ENCODE results near the gene FOXP1. TPM values are rescaled to one million over a fixed set of nuclear protein-coding genes. Genes with fewer than 3 reads are reported as not detected.
"Not testable (repeated sequence)": the region's sequence is repeated elsewhere in the genome, so short reads cannot be mapped to it uniquely, and the experiment has no call there.

The FOXP1 gene
- total RNA-seq, 2 donors from 2014 or later, result 59.7 to 65.4 TPM

DNA sequence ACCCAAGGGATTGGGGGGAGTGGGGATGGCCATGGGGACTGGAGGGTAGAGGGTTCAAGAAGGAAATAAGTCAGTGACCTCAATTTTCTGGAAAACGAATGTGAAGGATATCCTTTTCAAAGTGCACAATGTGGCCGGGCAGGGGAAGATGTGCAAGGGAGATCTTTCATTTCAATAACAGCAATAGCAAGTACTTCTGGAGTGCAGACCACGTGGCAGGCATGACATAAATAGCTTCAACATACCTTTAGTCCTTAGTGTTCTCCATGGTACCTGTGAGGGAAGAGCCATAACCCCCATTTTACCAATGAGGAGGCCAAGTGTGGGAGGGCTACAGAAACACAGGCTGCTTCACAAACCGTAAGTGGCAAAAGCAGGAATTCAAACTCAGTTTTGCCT, 138.7 kb downstream of the FOXP1 start:
- DNase-seq (ENCODE audit: low spot score) (no peak), ATAC-seq (no peak)
- Mint-ChIP-seq H3K27ac (peak overlapping the region; percentile 90), H3K4me1 (ENCODE audit: low read depth in 2 of 2) (peaks cover 58 to 69% of the 10 kb centered on the region in 2 donors), H3K4me3 (peak overlapping the region; percentile 82), H3K9me3 (no peaks in the 10 kb centered on the region), H3K27me3 (no peaks in the 10 kb centered on the region), H3K36me3 (no peaks in the 10 kb centered on the region)

DNA sequence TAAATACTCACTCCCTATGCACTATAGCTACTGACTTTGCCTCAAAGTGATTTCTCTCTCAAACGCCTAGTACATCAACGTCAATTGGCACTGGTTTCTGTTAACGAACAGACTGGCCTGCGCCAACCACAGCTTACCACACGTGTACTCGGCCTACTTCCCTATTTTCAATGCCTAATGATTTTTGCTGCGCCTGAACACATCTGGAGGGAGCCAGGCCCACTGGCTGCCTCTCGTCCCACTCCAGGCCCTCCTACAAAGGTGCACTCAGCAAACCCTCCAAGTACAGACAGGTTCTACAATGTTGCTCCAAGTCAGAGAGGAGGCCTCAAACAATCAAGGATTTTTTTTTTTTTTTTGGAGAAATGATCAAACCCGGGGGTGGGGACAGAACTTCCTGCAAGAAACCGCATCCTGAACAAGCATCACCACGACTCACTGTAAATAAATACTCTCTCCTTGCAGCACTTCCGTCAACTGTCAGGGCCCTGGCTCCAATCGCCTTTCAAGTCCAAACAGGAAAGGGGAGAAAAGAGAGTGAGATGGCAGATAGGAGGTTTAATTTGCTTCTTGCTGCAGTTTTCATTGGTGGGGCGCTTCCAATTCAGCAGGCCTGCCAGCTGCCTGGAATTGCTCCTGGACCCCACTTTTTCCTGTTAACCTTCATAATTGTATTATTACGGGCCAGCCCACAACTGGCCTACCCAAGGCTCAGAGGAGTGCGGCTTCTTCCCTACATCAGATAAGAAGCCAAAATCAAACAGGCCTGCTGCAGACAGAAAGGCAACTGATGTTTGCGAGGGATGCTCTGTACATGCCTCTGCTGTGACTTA, 139.3 kb downstream of the FOXP1 start:
- peak; percentile 77 for DNase-seq (ENCODE audit: low spot score)
- Mint-ChIP-seq H3K36me3 (no peaks in the 10 kb centered on the region), H3K4me3 (peak overlapping the region; percentile 82), H3K9me3 (no peaks in the 10 kb centered on the region), H3K4me1 (ENCODE audit: low read depth in 2 of 2) (peaks cover 62 to 74% of the 10 kb centered on the region in 2 donors), H3K27me3 (no peaks in the 10 kb centered on the region), H3K27ac (peak overlapping the region; percentile 90)
- ATAC-seq, result peak; percentile 87

DNA sequence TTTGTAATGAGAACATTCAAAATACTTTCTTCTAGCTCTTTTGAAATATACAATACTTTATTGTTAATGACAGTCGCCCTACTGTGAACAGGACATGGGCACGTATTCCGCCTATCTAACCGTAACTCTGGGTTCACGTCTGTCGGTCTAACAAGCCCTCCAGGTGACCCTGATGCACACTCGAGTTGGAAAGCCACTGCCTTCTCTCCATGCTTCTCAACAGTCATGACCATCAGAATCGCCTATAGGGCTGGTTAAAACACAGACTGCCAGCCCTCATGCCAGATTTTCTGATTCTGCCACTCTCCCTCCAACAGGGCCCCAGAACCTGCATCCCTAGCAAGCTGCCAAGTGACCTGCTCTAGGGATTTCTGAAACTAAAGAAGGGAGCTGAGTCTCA, 140.2 kb downstream of the FOXP1 start:
- DNase-seq (ENCODE audit: low spot score) (no peak), ATAC-seq (no peak)
- Mint-ChIP-seq H3K9me3 (no peaks in the 10 kb centered on the region), H3K4me3 (peak overlapping the region; percentile 82), H3K4me1 (ENCODE audit: low read depth in 2 of 2) (peaks cover 68 to 83% of the 10 kb centered on the region in 2 donors), H3K27ac (peak overlapping the region; percentile 90), H3K36me3 (no peaks in the 10 kb centered on the region), H3K27me3 (no peaks in the 10 kb centered on the region)

DNA sequence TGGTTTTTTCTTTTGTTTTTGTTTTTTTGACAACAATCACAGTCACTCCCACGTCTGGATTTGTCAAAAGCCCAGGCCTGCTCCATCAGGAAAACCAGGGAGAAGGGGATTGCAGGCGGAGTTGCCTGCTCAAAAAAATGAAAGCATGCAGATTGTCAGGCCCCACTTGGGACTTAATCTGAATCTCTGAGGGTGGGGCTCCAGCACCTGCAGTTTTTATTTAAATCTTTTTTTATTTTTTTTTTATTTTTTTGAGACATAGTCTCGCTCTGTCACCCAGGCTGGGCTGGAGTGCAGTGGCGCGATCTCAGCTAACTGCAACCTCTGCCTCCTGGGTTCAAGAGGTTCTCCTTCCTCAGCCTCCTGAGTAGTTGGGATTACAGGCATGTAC, 140.9 kb downstream of the FOXP1 start:
- DNase-seq (ENCODE audit: low spot score) (no peak), ATAC-seq (no peak)
- Mint-ChIP-seq H3K27ac (peak overlapping the region in 1 of 2 donors; percentile 74), H3K9me3 (no peaks in the 10 kb centered on the region), H3K27me3 (no peaks in the 10 kb centered on the region), H3K36me3 (no peaks in the 10 kb centered on the region), H3K4me3 (peak overlapping the region; percentile 34), H3K4me1 (ENCODE audit: low read depth in 2 of 2) (peaks cover 64 to 83% of the 10 kb centered on the region in 2 donors)

DNA sequence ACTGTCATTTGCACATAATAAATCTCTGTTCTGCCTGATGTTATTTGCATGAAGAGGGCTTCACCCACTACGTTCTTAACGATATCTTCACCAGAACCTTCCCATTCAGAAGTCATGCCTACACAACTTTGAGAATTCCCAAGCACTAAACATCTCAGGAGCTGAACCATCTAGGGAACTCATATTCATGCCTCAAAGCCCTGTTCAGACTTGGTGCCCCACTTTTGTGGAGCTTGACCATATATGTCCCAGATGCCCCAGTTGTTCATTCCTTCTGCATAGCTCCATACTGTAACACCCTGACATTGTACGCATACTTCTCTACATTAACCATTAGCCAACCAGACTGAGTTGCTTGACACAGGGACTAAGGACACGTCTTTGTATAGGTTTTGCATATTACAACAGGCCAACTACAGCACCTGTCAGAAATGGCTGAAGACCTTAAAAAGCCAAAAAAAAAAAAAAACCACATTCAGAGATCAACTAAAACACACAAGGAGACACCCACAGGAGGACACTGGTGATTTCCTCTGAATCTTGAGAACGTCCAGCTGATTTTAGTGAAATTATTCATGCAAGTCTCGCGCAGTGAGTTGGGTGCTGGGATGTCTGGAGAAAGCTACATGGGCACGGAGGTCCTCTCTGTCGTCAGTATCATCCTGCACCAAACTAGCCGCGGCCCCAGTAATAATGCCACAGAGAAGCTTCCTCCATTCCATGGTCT, 141.4 kb downstream of the FOXP1 start:
- Mint-ChIP-seq H3K27me3 (no peaks in the 10 kb centered on the region), H3K36me3 (no peaks in the 10 kb centered on the region), H3K4me1 (ENCODE audit: low read depth in 2 of 2) (peaks cover 66 to 80% of the 10 kb centered on the region in 2 donors), H3K27ac (peak overlapping the region; percentile 73 to 74), H3K4me3 (peak overlapping the region; percentile 34), H3K9me3 (no peaks in the 10 kb centered on the region)
- DNase-seq (ENCODE audit: low spot score) (no peak), ATAC-seq (no peak)

DNA sequence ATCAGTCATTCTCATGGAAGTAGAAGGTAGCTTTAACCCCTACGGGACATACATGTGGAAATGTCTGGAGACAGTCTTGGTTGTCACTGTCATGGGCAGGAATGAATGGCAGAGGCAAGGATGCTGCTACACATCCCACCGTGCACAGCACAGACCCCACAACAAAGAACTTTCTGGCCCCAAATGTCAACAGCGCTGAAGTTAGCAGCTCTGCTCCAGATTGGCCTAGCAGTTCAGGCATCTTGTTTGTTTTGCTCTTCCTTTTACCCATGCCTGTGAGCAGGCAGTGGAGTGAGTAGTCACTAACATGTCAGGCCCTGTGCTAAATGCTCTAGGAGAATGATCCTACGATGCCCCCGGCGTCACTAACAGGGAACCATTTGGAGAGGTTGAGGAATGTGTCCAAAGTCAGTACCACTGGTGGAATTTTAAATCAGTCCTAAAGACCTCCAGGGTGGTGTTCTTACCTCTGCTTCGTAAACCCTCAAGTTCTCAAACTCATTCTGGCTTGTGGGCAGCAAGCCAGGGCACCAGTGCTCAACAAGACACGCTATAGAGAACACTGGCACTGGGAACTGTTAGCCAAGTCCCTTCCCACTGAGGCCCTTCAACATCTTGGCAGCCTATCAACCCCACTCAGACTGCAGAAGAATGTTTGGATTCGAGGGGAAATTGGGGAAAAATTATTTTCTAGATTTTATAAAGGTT, 142.2 kb downstream of the FOXP1 start:
- Mint-ChIP-seq H3K4me3 (peak overlapping the region; percentile 34), H3K9me3 (no peaks in the 10 kb centered on the region), H3K27ac (peak overlapping the region; percentile 73 to 74), H3K4me1 (ENCODE audit: low read depth in 2 of 2) (peaks cover 62 to 73% of the 10 kb centered on the region in 2 donors), H3K36me3 (no peaks in the 10 kb centered on the region), H3K27me3 (no peaks in the 10 kb centered on the region)
- DNase-seq (ENCODE audit: low spot score) (no peak), ATAC-seq (no peak)

DNA sequence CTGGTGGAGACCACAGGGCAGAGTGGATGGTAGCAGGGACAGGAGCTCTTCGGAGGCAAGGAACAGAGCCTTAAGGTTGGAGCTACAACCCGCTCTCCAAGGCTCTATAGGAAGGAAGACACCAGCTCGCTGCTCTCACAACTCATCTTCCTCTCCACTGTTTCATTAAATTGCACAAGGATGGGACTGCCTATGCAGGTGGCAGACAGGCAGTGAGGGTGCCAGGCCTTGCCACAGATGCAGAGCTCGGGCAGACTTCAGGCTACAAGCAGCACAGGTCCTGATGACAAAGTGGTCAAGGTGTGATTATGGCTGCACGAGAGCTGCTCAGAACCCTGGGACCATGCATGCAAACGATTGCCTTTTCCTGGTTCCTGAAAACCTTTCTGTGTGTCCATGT, 144.6 kb downstream of the FOXP1 start:
- no peaks in the 10 kb centered on the region for H3K27me3 Mint-ChIP-seq
- DNase-seq (ENCODE audit: low spot score), result no peak
- H3K36me3 Mint-ChIP-seq, result no peaks in the 10 kb centered on the region
- peak; percentile 53 to 59 for ATAC-seq
- H3K9me3 Mint-ChIP-seq, result no peaks in the 10 kb centered on the region
- no peak overlapping the region for H3K4me3 Mint-ChIP-seq
- H3K27ac Mint-ChIP-seq, result peak overlapping the region in 1 of 2 donors; percentile 87
- H3K4me1 Mint-ChIP-seq (ENCODE audit: low read depth in 2 of 2), result peaks cover 49 to 63% of the 10 kb centered on the region in 2 donors

DNA sequence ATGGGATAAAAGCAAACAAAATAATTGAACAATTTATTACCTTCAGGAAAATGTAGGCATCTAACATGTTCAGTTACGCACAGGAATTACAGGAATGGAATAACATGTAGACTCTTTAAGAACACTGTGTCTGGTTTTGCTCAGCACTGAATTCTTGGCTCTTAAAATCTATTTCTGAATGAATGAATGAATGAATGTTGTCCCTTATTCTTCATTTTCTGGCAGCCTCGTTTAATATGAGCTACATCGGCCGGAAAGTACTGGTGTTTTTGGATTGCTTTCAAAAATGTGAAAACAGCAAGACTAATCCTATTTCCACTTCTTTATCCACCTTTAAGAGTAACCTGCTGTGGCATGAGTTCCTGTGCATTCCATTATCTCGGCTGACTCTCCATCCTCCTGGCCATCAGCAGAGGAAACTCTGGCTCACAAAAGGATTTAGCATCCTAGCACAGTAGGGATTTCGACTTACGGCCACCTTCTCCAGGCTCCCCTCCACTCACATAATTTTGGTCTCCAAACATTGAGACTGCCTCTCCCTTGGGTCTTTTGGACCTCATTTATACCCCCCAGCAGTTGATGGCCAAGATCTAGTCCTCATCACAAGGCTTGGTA, 145.3 kb downstream of the FOXP1 start:
- Mint-ChIP-seq H3K4me3 (no peak overlapping the region), H3K27me3 (no peaks in the 10 kb centered on the region), H3K27ac (peak overlapping the region in 1 of 2 donors; percentile 87), H3K36me3 (no peaks in the 10 kb centered on the region), H3K9me3 (no peaks in the 10 kb centered on the region), H3K4me1 (ENCODE audit: low read depth in 2 of 2) (peaks cover 43 to 62% of the 10 kb centered on the region in 2 donors)
- ATAC-seq, result no peak
- DNase-seq (ENCODE audit: low spot score), result no peak

DNA sequence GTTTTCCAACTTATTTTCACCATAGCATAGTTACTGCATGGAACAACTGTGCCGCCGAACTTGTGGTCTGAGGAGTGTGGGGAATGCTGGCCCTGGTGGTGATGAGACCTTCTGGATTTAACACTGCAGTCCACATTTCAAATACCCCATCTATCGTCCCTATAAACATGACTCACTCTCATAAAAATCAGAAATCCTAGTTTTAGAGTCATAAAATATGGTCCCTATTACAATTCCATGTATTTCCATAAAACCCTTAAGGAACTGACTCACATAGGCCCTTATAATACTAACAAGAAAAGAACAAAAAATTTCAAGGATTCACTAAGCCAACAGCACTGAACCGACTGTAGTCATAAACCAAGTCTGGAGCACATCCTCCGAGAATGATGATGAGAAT, 147.2 kb downstream of the FOXP1 start:
- no peak for ATAC-seq
- Mint-ChIP-seq H3K36me3 (no peaks in the 10 kb centered on the region), H3K27ac (peak overlapping the region in 1 of 2 donors; percentile 33), H3K27me3 (no peaks in the 10 kb centered on the region), H3K4me3 (no peak overlapping the region), H3K4me1 (ENCODE audit: low read depth in 2 of 2) (peaks cover 42 to 64% of the 10 kb centered on the region in 2 donors), H3K9me3 (no peaks in the 10 kb centered on the region)
- no peak for DNase-seq (ENCODE audit: low spot score)

DNA sequence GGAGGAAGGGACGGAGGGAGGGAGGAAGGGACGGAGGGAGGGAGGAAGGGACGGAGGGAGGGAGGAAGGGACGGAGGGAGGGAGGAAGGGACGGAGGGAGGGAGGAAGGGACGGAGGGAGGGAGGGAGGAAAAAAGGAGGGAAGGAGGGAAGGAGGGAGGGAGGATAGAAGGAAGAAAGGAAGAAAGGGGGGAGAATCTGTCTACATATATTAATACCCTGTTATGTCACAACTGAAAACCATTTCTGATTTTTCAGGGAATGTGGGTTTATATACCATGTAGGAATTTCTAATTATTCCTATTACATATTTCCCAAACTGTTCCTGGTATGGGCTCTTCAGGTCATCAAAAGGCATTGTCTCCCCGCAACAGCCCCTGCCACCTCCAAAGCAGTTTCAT, 147.7 kb downstream of the FOXP1 start:
- H3K36me3 Mint-ChIP-seq; H3K9me3 Mint-ChIP-seq; H3K27me3 Mint-ChIP-seq; DNase-seq (ENCODE audit: low spot score); ATAC-seq; H3K4me3 Mint-ChIP-seq: not testable (repeated sequence)
- Mint-ChIP-seq H3K27ac (peak overlapping the region in 1 of 2 donors; percentile 33), H3K4me1 (ENCODE audit: low read depth in 2 of 2) (peaks cover 44 to 61% of the 10 kb centered on the region in 2 donors)

DNA sequence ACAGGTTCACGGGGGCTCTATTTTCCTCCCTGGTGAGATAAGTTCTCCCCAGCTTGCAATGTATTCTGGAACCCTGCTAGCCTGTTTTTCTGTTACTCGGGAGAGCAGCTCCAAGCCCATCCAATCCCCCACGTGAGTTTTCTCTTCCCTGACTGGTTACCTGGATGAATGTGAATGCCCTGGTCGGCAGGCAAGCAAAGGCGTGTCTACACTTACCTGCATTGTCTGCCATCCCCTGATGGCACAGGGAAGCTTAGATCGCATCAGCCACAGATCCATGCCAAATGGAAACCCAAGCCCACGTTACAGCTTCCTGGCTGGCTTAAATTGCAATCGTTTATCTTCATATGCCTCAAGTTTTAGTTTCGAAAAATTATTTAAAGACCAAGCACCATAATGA, 149.9 kb downstream of the FOXP1 start:
- H3K27ac Mint-ChIP-seq, result no peak overlapping the region
- H3K9me3 Mint-ChIP-seq, result no peaks in the 10 kb centered on the region
- H3K4me1 Mint-ChIP-seq (ENCODE audit: low read depth in 2 of 2), result peaks cover 30 to 51% of the 10 kb centered on the region in 2 donors
- DNase-seq (ENCODE audit: low spot score) (no peak), ATAC-seq (no peak)
- no peak overlapping the region for H3K4me3 Mint-ChIP-seq
- H3K27me3 Mint-ChIP-seq, result no peaks in the 10 kb centered on the region
- H3K36me3 Mint-ChIP-seq, result no peaks in the 10 kb centered on the region

DNA sequence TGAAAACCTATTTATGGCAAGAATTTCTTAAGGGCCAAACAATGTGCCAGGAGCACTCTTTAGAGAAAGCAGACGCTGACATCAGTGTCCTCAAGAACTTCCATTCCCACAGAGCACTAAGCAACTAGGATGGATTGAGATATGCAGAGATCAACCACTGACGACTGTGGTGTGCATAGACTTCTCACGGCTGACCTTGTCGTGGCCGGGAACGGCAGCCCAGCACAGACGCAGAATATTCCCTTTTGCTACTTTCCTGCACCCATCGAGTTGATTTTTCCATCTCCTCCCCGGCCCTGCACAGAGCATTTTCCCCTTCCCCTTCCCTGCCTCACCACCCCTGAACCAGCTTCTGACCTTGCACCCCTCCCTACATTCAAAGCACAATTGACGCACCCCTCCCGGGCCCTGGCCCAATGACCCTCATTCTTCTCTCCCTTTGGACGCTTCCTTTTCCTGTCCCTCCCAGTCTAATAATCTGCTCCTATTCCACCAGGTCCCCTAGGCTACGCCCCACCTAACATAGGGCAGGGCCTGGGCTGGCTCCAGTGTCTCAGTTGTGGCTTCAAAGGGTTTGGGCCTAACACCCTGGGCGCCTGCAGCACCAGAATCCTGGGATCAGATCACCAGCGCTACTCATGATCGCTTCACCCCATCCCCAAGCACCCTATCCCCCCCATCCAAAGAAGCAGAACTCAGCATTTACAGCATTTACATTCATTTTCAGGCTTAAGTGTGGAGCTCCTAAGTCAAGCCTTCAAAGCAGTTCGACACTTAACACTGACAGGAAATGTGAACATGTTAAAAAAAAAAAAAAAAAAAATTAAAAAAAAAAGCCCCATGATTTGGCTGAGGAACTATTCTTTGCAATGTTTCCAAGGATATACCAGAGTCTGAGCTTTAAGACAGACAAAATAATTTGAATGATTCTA, 151.2 kb downstream of the FOXP1 start:
- H3K4me3 Mint-ChIP-seq, result no peak overlapping the region
- ATAC-seq, result no peak
- H3K27me3 Mint-ChIP-seq, result no peaks in the 10 kb centered on the region
- no peak for DNase-seq (ENCODE audit: low spot score)
- H3K36me3 Mint-ChIP-seq, result no peaks in the 10 kb centered on the region
- peak overlapping the region; percentile 63 to 66 for H3K27ac Mint-ChIP-seq
- H3K9me3 Mint-ChIP-seq, result no peaks in the 10 kb centered on the region
- H3K4me1 Mint-ChIP-seq (ENCODE audit: low read depth in 2 of 2), result peaks cover 31 to 50% of the 10 kb centered on the region in 2 donors

Data from natural killer cell treated with Interleukin-12 subunit alpha and Interleukin-12 subunit beta and Interleukin-15 and Interleukin-18, amount 100 ng/mL, for 72 hours (primary cell).